Heart left ventricle (tissue), 13 donors: Measurements from ENCODE around the gene MICU1.

Experiments used
- POLR2A ChIP-seq, 2 donors: fragments of 450-650 bp; IDR thresholded peaks; one replicate each; pipeline ENCODE4 v1.6.1; 2017; ENCODE audit warnings: antibody characterized with exemption in 2 of 2, mild to moderate bottlenecking in 2 of 2, moderate library complexity in 2 of 2
- TF ChIP-seq, protein P1 (sequence below), 12 donors: fragments of 200-600 bp; sonication (generic) in 4 of 12; IDR thresholded peaks; one replicate each; pipeline versions ENCODE4 v1.5.0 to v1.8.0; 2018 to 2022; ENCODE audit warnings: antibody characterized with exemption in 12 of 12, mild to moderate bottlenecking in 5 of 12
- donor health status: ischemic (EF 13 %, LVEDD 7.1; RV severe dilation, severe dysfunction).
- donor health status: DM: no; HTN: yes; CAD: no.
- donor health status: DM: no; HTN: no; CAD: no.
- donor health status: ischemic (EF 25% LVEDD 6.9; RV normal size, moderate dysfunction).
- donor health status: ischemic (EF 25% LVEDD 5.7; RV mildly dilated, moderate dysfunction).
- donor health status: ischemic (EF 35%, LVEDD 5.7; RV mildly dilated, moderate dysfunction).
- donor health status: nonischemic (EF 11% LVEDD 7.7; RV severe dilation, severe dysfunction).
- donor health status: DM: yes; HTN: yes; CAD: no.
- donor health status: PGD.
- donor health status: ischemic (EF 29% LVEDD 5.4; RV normal size, mild dysfunction).
- donor health status: nonischemic (EF 23%, LVEDD 6.1; RV moderate dilation, normal function).

DNA sequence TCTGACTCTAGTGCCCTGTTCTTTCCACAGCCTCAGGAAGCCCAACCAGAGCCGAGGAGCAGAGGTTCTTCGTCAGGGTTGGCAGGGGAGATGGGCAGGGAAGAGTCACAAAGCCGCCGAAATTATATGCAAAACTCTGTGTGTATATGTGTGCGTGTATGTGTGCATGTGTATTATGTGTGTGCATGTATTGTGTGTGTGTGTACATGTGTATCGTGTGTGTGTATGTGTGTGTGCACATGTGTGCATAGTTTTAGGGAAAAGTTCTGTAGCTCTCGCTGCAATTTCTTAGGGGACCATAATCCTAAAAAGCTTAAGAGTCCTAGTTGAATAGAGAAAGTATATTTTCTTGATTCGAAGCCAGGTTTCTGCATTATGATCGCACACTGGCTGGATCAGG is 288.2 kb downstream of the MICU1 start:
- no peak for TF ChIP-seq POLR2A (IDR thresholded peaks at IDR 0.05)
- TF ChIP-seq, protein P1, sequence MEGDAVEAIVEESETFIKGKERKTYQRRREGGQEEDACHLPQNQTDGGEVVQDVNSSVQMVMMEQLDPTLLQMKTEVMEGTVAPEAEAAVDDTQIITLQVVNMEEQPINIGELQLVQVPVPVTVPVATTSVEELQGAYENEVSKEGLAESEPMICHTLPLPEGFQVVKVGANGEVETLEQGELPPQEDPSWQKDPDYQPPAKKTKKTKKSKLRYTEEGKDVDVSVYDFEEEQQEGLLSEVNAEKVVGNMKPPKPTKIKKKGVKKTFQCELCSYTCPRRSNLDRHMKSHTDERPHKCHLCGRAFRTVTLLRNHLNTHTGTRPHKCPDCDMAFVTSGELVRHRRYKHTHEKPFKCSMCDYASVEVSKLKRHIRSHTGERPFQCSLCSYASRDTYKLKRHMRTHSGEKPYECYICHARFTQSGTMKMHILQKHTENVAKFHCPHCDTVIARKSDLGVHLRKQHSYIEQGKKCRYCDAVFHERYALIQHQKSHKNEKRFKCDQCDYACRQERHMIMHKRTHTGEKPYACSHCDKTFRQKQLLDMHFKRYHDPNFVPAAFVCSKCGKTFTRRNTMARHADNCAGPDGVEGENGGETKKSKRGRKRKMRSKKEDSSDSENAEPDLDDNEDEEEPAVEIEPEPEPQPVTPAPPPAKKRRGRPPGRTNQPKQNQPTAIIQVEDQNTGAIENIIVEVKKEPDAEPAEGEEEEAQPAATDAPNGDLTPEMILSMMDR (IDR thresholded peaks at IDR 0.05): no peak
